ENCODE measurements around the gene KRT40. TPM values are rescaled to one million over a fixed set of nuclear protein-coding genes. Genes with fewer than 3 reads are reported as not detected.

Gene KRT40
- total and polyA plus RNA-seq, 2 of the 8 experiments (the other 6 are each of a cell fraction or from before 2014, with no cell fraction given) = not detected

DNA sequence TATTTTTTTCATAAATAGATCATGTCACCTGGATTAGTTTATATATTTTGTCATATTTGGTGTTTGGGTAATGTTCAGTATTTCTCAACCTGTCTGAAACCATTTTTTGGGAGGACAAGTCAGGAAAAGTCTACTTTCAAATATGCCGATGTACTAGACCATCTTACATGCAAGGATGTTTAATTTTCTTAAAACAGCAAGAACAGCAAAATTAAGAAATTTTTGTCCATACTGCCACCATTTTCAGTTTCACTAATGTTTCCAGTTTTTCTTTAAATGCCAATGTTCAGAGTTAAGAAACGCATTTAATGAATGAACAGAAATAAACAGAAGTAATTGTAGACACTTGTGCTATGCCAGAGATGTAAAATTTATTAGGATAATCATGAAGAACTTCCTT is 9.0 kb upstream of the KRT40 start (continued):
- TF ChIP-seq CHD2 (IDR thresholded peaks at IDR 0.05; ENCODE audit: low read length) (no peak), MAFK (IDR thresholded peaks at IDR 0.05; ENCODE audit: low read depth, low read length) (no peak), RXRA (IDR thresholded peaks at IDR 0.05; ENCODE audit: insufficient read depth, low read depth, low read length) (no peak), POLR2AphosphoS5 (IDR thresholded peaks at IDR 0.05; ENCODE audit: low read depth, low read length) (no peak), TEAD4 (IDR thresholded peaks at IDR 0.05; ENCODE audit: low read depth, low read length) (no peak)

Data from H1 (cell line).